NCI-H1105 treated with DMSO at 0.1 percent for 48 hours (cell line): ENCODE measurements around the gene TIPRL.
"Not testable (repeated sequence)": the region's sequence is repeated elsewhere in the genome, so short reads cannot be mapped to it uniquely, and the experiment has no call there.

ENCODE experiments used
- DNase-seq: peaks from one replicate; lab custom pipeline; 2025; lab: John Stamatoyannopoulos, UW

Gene TIPRL

DNA sequence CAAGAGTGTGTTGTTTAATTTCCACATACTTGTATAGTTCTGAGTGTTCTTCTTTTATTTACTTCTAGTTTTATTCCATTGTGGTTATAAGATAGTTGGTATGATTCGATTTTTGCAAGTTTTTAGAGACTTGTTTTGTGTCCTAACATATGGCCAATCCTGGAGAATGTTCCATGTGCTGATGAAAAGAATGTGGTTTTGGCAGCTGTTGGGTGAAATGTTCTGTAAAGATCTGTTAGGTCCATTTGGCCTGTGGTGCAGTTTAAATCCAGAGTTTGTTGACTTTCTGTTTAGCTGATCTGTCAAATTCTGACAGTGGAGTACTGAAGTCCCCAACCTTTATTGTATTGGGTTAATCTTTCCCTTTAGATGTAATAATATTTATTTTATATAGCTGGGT, 19.5 kb upstream of the TIPRL start:
- no peak for DNase-seq

DNA sequence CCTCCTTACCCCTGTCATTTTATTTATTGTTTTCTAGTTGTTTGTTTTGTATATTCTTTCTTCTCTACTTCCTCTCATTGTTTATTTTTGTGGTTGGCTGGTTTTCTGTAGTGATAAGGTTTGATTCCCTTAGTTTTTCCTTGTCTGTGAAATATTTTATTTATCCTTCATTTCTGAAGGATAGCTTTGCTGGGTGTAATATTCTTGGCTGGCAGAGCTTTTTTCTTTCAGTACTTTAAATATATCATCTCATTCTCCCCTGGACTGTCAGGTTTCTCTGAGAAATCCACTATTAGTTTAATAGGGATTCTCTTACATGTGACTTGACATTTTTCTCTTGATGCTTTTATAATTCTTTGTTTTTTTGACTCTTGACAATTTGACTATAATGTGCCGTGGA, 18.8 kb upstream of the TIPRL start:
- DNase-seq = no peak

DNA sequence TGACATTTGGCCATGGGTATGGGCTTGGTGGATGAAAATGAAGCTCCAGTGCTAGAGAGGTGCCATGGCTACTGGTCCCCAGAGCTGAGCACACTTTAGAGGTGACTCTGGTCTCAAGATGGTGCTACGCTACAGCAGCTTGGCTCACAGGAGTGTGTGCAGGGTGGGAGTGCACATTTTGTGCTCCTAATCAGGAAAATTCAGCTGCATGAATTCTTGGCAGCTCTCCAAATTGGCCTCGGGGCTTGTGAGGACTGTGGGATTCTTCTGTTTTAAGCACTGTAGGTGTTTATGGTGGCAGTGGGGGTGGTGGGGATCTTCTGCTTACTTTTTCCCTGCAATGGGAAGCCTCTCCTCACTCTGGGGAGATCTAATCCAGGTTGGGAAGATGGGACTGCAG, 17.3 kb upstream of the TIPRL start:
- peak; percentile 71 for DNase-seq

DNA sequence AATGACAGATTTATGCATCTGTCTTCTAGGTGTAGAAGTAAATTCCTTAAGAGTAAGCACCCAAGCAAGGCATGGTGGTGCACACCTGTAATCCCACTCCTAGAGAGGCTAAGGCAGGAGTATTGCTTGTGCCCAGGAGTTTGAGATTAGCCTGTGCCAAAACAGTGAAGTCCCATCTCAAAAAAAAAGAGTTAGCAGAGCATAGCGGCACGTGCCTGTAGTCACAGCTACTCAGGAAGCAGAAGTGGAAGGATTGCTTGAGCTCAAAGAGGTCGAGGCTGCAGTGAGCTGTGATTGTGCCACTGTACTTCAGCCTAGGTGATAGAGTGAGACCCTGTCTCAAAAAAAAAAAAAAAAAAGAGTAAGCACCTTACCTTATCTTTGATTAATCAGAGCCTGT, 15.1 kb upstream of the TIPRL start:
- no peak for DNase-seq

DNA sequence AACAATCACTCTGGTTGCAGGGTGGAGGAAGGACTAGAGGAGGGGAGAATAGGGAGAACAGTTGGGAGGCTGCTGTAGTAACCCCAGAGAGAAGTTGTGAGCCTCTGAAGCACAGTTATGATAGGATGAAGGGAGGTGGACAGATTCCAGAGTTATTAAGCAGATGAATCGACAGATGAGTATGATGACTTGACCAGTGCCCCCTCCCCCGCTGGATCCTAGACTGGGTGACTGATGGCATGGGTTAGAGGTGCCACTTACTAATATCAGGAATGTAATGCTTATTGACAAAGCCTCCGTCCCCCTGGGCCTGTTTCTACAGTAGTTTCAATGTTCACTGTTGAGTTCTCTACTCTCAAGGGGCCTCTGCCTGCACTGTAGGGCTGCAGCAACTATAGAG, 14.0 kb upstream of the TIPRL start:
- DNase-seq = no peak

DNA sequence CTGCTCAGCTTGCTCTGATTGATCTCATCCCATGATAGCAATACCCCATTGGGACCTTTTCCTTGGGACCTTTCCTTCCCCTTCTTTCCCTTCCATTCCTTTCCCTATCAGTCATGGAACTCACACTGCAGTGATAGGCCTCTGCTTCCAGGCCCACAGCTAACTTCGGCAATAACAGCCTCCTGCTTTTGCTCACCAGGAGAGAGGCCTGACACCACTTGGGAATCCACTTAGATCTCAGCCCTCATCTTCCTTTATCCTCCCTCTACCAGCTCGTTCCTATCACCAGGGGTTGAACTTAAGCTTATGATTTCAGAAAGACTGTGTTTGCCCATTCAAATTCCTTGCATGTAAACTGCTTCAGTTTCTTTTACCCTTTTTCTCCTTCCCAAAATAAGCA, 11.0 kb upstream of the TIPRL start:
- no peak for DNase-seq

DNA sequence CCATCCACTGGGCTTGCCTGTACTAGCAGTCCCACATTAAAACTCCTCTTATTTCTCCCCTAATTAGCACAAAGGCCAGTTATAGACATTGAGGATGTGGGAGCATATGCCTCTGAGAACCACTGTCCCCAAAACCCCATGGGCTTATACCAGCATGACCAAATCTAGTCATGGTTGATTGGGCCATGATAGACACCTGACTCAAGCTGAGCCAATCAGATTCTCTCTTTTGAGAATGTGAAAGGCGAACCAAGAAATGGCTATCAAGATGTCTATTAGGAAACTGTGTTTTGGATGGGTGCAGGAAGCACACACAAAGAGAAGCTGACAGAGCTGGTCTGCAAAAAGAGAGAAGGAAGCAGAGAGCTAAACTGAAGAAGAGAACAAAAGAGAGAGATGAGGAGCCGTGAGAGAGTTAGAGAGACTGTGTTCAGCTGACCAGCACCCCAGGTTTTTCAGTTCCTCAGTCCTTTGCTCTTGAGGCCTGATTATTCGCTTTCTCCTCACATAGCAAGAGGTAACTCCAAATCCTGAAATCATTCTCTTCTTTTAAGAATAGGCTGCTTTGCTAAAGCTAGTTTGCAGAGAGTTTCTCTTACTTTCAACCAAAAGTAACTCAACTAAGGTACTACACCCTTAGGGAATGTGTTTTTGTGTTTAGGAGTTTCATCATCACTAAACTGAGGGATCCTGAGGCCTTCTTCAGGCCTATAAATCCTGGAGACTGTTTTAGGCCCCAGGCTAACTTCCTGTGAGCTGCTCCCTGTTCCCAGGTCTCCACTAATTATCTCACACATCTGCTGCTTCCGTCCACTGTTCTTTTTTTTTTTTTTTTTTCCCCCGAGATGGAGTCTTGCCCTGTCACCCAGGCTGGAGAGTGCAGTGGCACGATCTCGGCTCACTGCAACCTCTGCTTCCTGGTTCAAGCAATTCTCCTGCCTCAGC, 7.9 kb upstream of the TIPRL start:
- DNase-seq = no peak

DNA sequence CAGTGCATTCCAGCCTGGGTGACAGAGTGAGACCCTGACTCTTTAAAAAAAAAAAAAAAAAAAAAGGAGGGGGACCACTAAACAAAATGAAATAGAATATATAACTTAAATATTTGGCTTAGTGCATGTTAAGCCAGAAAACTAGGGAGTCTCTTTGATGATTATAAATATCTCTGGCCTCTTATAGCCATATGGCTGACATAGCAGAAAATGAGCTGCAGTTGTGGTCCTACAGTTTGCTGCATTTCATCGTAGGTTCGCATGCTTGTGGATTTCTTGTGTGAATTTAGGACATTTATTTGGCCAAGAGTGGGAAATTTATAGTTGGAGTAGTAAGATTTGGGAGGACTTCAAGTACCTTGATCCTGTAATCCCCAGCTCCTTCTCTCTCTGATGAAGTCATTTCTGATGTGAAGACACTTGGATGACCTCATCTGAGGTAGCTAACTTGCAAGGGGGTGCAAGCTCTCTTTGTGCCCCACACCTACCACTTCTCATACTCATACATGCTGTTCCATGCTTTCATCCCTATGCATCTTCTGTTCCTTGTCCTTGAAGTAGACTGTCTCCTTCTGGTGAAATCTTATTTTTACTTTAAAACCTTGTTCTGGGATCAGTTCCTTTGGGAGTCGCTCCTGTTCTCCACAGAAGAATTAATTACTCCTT, 6.4 kb upstream of the TIPRL start:
- DNase-seq = no peak

DNA sequence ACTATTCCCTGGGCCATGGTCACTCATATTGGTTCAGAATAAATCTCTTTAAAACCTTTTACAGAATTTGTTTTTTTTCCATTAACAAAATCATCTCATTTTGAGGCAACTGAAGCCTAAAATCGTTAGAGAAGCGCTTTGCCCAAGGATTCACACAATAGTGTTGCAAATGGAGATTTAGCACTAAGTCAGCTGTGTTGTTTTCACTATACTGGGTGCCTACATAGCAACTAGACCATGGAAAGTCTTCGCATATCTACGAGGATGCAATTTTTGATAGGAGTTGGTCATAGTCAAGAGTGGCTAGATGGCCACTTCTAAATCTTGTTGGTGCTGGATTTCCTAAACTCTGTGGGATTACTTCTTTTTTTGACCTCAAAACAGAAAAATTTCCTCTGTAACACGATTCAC, 530 bp upstream of the TIPRL start:
- no peak for DNase-seq

DNA sequence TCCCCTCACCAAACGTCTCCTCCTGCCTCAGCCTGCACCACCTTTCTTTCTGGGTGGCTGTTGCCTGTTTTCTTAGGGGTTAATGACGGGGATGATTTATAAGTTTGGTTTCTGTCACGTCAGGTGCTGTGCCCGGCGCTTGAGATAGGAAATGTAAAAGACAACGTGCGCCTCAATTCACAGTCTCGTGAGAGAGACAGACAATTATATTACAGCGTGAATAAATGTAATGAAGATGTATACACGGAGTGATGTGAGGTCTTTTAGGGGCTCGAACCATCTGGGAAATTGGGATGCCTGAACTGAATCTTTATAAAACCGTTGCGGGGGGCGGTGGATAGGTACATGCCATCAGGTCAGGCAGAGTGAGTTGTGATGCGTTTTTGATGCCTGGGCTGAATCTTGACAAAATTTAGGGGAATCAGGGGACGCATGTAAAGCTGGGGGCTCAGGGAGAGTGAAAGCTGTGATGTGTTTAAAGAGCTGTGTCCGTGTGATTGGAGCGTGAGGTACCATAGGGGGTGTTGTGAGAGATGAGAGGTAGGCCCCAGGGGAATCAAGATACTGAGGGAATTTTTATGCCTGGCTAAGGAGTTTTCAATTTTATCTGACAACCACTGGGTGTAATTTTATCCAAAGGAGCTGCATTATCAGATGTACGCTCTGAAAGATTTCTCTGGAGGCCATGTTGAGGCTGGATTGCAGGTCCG, 831 bp downstream of the TIPRL start:
- peak; percentile 14 for DNase-seq

DNA sequence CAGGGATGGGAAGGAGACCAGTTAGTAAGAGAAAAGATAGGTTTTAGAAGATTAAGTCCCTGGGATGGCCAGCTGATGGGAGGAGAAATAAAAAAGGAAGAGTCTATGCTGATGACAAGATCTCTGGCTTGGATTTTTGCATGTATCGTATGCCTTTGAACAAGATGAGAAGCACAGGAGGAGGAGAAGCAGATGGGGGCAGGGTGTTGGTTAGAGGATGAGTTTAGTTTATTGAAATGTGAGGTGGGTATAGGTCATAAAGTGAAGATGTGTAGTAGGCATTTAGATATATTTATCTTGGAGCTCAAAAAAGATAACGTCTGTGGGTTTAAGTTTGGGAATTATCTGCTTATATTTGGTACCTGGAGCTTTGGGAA, 1.4 kb downstream of the TIPRL start:
- no peak for DNase-seq

DNA sequence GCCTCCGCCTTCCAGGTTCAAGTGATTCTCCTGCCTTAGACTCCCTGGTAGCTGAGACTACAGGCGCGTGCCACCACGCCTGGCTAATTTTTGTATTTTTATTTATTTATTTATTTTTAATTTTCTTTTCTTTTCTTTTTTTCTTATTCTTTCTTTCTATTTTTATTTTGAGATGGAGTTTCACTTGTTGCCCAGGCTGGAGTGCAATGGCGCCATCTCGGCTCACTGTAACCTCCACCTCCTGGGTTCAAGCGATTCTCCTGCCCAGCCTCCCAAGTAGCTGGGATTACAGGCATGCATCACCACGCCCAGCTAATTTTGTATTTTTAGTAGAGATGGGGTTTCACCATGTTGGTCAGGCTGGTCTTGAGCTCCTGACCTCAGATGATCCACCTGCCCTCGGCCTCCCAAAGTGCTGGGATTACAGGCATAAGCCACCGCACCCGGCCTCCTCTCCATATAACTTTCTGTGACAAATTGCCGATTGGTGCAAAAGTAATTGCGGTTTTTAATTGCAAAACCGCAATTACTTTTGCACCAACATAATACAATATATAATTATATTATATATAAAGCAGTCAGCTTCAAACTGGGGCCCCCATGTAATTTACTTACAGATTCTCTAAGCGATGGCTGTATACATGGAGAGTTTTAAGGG, 2.4 kb downstream of the TIPRL start:
- not testable (repeated sequence) for DNase-seq

DNA sequence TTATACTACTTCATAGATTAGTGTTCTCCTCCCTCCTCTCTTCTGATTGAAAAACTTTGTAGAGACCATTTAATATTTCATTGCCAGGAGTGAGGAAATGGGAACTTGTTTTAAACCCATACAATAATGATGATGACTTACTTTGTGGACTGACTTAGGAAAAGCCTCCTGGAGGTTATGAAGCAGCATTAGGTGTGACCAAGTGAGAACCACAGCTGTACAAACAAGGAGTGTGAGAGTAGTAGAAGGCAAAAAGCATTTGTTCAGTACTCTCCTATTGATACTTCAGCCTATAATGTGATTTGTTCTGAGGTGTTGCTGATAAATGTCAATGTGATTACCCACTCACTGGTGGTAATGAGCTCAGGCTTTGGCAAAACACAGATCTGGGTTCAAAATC, 8.4 kb downstream of the TIPRL start:
- DNase-seq = no peak

DNA sequence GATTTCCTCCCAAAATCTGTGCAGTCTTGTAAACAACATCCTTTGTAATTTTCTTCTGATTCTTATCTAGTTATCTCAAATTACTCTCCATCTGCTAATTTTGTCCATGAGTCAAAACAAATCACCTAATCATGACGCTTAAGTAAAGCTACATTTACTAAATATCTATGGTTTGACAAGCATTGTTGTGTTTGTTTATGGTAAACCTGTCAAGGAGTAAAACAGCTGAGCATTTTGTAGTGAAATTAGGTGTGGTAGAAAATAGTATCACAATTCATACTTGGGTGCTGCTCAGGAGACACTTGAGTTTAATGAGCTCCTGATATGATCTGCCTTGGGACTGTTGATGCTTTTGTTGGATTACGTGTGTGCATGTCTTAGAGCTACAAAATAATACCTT, 11.6 kb downstream of the TIPRL start:
- DNase-seq = peak; percentile 2

DNA sequence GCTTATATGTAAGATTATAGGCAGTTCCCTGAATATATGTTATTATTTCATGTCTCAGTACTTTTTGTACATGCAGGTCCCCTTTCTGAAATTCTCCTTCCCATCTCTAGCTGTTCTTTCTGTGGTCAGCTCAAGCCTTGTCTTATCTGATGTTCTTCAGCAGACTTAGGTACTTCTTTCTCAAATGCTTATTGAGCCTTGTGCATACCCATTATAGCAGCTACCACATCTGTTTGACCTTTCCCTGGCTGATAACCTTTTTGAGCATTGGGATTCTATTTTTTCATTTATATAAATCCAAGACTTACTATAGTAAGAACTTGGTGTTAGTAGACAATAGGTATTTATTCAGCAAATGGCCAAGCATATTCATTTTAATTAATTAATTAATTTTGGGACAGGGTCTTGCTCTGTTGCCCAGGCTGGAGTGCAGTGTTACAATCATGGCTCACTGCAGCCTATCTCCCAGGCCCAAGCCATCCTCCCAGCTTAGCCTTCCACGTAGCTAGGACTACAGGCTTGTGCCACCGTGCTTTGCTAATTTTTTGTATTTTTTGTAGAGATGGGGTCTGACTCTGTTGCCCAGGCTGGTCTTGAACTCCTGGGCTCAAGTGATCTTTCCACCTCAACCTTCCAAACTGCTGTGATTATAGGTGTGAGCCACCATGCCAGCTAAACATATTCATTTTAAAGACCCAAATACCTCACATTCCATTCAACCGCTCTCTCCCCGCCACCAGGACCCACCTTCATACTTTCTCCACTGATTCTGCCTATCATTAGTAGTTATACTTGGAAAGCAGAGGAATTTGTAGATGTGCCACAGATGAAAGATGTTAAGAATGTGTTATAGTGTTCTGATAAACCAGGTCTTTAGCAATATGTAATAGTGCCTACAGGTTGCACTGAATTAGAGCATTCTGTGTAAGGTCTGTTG, 16.7 kb downstream of the TIPRL start:
- DNase-seq = no peak

DNA sequence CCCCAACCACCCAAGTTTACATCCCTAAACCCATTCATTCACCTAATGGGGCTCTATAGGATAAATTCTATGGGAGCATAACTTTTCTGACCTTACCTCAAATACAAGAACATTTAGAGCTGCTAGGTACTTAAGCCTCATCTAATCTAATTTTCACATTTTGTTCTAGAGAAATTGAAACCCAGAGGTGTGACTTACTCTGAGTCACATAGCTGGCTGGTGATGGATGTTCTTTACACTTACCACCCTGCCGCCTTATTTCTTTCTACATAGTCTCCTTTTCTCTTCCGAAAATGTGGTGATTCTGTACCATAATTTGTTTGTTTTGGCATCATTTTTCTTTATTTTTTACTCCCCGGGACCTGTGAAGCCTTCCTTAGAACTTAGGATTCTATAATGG, 20.3 kb downstream of the TIPRL start:
- no peak for DNase-seq

DNA sequence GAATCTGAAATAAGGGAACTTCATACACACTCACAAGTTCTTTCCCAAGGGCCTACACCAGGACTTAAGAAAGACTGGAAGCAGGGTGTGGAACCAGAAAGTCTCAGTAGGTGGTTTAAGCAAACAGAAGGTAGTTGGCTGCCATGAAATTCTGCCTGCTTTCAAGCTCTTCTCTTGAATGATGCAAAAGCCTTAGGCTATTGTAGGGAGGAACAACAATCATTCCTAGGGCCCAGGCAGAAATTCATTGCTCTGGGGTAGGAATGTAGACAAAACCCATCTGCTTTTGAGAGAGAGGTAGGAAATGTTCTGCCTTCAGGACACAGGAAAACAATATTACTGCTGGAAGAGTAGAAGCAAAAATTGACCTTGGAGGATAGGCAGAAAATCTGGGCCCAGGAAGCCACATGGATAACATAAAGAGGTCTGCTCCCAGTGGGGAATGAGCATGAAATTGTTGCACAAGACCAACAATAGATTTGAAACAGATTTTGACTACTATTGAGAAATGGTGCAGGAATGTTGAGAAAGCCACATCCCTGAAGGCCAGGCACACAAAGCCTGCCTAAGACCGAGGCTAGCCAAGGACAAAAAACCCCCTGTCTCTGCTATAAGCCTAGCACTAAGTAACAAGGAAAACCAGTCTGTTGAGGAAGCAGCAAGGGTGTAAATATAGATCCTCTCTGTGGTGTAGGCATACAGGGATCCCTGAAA, 24.3 kb downstream of the TIPRL start:
- DNase-seq = no peak

DNA sequence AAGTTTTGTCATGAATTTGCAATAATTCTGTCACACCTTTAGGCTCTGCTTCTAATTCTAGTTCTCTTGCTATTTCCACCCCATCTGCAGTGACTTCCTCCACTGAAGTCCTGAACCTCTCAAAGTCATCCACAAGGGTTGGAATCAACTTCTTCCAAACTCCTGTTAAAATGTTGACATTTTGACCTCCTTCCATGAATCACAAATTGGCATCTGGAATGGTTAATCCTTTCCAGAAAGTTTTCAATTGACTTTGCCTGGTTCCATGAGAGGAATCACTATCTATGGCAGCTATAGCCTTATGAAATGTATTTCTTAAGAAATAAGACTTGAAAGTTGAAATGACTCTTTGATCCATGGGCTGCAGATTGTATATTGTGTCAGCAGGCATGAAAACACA, 27.3 kb downstream of the TIPRL start:
- DNase-seq = no peak

DNA sequence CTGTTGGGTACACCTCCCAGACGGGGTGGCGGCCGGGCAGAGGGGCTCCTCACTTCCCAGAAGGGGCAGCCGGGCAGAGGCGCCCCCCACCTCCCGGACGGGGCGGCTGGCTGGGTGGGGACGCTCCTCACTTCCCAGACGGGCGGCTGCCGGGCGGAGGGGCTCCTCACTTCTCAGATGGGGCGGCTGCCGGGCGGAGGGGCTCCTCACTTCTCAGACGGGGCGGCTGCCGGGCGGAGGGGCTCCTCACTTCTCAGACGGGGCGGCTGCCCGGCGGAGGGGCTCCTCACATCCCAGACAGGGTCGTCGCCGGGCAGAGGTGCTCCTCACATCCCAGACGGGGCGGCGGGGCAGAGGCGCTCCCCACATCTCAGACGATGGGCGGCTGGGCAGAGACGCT, 28.9 kb downstream of the TIPRL start:
- DNase-seq = not testable (repeated sequence)

DNA sequence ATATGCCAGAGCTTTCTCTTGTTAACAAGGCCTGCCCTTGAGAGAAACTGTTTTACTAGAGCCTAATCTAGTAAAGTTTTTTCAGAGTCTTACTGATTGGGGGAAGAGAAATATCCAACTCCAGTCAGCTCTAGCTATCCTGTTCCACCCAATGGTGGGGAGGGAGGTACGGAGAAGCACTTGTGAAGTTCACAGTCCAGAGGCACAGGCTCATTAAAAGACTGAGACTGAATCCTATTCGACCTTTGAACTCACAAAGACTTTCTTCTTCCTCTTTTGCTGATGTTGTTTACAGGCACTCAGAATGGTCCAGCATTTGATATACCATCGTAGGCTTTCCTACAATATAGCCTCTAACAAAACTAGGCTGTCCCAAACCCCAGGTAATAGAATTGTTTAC, 31.6 kb downstream of the TIPRL start:
- DNase-seq = no peak

DNA sequence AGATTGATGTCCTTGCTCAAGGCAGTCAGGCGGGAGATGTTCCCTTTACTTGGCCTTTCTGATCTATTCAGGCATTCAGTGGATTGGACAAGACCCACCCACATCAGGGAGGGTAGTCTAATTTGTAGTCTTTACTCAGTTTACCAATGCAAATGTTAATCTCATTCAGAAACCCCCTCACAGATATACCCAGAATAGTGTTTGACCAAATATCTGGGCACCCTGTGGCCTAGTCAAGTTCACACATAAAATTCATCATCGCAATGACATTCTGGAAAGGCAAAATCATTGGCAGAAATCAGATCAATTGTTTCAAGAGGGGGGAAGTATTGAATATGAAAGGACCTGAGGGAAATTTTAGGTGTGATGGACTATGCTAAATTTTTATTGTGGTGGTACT, 34.6 kb downstream of the TIPRL start:
- no peak for DNase-seq
